GM12873 (cell line): ENCODE data around the gene FSIP1.

Experiments
- TF ChIP-seq, protein P1 (sequence below): IDR thresholded peaks from 2 replicates; pipeline ENCODE4 v1.5.1; 2012; ENCODE audit warnings: low read depth, mild to moderate bottlenecking, moderate library complexity, low read length, control low read depth; ENCODE audit not compliant: insufficient read depth; ENCODE audit errors: missing control alignments

The FSIP1 gene

DNA sequence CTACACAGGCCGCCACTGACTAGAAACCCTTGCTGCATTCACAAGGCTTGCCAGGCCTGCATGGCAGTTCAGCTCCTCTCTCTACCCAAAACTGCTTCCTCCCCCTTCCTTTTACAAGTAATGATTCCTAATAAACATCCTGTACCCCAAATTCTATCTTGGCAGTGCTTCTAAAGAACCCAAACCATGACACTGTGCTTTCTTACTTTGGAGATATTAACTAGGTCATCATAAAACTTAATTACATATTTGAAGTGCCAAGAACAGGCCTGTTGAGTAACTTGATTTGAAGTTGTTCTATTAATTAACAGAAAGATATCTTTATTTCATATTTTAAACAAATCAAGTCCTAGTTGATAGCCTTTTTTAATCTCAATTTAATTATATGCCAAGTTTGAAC, 113.4 kb downstream of the FSIP1 start:
- TF ChIP-seq, protein P1, sequence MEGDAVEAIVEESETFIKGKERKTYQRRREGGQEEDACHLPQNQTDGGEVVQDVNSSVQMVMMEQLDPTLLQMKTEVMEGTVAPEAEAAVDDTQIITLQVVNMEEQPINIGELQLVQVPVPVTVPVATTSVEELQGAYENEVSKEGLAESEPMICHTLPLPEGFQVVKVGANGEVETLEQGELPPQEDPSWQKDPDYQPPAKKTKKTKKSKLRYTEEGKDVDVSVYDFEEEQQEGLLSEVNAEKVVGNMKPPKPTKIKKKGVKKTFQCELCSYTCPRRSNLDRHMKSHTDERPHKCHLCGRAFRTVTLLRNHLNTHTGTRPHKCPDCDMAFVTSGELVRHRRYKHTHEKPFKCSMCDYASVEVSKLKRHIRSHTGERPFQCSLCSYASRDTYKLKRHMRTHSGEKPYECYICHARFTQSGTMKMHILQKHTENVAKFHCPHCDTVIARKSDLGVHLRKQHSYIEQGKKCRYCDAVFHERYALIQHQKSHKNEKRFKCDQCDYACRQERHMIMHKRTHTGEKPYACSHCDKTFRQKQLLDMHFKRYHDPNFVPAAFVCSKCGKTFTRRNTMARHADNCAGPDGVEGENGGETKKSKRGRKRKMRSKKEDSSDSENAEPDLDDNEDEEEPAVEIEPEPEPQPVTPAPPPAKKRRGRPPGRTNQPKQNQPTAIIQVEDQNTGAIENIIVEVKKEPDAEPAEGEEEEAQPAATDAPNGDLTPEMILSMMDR: no peak

DNA sequence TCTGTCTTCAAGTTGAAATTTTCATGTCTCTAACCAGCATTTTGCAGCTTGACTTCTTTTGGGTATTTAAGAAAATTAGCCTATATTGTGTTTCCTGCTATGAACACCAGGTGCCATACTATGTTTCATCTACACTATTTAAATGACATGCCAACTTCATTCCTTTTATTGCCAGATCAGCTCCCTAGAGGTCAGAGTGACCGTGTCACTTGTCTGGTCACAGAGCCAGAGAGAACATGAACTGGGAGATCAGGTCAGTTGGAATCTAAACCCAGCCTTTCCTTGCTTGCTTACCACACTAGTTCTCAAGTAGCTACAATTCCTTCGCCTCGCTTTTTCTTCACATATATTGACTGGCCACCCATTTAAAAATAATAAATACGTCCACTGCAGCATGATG, 114.2 kb downstream of the FSIP1 start:
- TF ChIP-seq, protein P1: no peak

DNA sequence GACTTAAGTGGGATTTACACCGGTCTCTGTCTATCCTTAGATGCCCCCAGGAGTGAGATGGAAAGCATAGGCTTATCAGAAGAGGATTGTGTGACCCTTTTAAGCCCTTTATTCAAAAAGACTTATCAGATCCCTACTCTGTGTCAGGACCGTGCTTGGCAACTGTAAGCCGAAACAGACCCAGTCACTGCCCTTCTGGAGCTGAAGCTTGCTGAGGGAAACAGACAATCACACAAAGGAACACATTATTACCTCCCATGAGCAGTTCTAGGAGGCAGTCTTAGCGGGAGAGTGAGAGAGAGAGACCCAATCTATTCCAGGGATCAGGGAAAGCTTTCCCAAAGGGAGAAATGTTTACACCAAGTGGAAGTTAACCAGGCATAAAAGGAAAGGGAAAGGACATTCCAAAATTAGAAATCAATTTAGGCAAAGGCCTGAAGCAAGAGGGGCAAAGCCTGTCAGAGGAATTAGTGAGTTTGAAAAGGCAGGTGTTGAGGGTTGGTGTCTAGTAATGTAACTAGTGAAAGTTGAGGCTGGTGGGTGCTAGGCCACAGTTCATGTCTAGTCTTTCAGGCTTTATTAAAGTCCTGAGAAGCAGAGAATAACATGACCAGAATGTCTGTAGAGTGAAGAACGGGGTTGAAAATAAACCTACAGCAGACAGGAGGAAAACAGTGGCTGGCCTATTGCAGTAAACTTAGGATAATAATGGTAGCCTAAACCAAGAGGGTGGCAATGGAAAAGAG, 115.1 kb downstream of the FSIP1 start:
- TF ChIP-seq, protein P1: no peak

DNA sequence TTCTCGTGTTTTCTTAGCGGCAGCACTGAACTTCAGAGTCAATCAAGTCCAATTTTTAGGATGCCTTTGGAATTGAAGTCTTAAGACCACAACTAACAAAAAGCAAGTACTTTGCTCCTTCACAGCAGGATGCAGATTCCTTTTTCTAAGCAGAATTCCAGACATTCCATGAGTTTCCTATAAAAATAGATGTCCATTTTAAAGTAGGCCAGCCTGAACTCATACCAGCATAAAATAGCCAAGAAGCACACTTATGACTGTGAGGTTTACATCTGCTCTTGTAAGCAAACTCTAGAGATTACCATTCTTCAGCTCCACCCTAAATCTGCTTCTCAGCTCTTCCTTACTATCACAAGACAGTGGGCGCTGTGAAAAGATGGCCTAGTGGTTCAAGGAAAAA, 116.0 kb downstream of the FSIP1 start:
- TF ChIP-seq, protein P1: no peak

DNA sequence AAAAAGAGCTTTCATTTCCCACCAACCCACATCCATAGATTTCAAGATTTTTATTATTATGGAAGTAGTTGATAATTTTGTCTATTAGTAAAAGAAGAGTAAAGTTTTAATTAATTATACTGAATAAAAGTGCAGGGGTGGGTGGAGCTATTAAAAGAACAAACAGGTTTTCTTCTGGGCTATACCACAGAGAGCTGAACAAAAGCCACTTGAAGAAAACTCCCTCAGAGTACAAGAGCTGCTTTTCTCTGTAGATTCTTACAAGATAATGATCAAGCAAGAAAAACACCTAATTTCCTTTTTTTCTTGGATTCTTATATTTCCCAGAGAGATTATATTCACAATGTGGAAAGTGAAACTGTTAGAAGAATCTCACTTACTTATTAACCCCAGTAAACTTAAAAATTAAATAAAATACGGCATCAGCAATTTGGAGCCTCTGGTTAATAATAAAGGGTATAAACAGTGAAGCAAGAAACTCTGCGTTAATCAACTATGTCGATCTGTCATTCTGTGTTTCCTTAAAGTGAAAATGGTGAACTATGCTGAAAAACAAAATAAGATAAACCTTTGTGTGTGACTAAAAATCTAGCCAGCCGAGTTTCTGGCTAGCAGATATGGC, 116.9 kb downstream of the FSIP1 start:
- TF ChIP-seq, protein P1: no peak

DNA sequence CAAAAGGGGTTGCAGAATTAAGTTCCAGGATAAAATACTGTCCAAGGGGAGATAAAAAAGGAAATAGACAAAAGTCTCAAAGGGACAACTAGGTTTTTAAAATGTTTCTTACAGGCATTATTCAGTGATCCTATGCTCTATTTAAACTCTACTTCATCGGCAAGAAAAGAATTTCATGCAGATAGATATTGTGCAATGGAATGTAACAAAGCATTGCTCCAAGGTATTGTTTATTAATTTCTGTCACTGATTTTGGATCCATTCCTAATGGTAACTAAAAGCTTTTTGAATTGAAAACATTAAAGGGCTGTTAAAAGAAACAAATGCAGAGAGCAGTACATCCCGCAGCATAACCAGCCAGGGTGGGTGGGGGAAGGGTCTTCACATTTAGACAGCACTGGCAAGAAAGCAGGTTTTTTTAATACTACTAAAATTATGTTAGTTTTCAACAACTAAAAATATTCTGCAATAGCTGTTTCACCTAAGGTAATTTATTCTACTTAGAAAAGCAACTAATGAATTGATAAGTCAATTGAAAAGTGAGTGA, 118.9 kb downstream of the FSIP1 start:
- TF ChIP-seq, protein P1: no peak

DNA sequence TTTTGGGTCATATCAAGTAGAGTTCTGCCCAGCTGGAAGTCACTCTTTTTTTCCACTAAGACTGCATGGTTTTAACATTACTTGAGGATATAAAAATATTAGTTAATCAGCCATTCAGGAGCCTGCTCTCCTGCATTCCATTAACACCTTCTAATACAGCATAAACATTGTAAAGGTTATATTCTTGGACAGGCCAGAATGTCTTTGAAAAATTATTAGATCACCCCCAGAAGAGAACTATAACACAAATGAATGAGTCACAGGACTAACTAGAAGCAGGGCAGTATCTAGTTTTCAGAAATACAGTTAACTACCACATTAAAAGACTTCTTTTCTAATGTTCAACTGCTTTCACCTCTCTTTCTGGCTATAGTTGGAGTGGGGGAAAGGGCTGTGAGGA, 120.9 kb downstream of the FSIP1 start:
- TF ChIP-seq, protein P1: no peak
